ENCODE results near the gene APOA4.
"Not testable (repeated sequence)": the region's sequence is repeated elsewhere in the genome, so short reads cannot be mapped to it uniquely, and the experiment has no call there.

APOA4 gene

DNA sequence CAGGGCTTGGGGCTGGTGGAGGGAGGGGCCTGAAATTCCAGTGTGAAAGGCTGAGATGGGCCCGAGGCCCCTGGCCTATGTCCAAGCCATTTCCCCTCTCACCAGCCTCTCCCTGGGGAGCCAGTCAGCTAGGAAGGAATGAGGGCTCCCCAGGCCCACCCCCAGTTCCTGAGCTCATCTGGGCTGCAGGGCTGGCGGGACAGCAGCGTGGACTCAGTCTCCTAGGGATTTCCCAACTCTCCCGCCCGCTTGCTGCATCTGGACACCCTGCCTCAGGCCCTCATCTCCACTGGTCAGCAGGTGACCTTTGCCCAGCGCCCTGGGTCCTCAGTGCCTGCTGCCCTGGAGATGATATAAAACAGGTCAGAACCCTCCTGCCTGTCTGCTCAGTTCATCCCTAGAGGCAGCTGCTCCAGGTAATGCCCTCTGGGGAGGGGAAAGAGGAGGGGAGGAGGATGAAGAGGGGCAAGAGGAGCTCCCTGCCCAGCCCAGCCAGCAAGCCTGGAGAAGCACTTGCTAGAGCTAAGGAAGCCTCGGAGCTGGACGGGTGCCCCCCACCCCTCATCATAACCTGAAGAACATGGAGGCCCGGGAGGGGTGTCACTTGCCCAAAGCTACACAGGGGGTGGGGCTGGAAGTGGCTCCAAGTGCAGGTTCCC lies 6.5 kb upstream of the APOA4 start, which contains the start of gene APOC3:
Gene APOC3 (plus strand): TSS at position 383 of the 659 bp plus-strand sequence. CDS start 676 bp downstream, outside the sequence.
- no peak for DNase-seq (ENCODE audit: low spot score)

- no peak for DNase-seq (ENCODE audit: low spot score)
Measured at GRCh38 chr11:116828632-116829524, 5.8 kb upstream of the APOA4 start.

DNA sequence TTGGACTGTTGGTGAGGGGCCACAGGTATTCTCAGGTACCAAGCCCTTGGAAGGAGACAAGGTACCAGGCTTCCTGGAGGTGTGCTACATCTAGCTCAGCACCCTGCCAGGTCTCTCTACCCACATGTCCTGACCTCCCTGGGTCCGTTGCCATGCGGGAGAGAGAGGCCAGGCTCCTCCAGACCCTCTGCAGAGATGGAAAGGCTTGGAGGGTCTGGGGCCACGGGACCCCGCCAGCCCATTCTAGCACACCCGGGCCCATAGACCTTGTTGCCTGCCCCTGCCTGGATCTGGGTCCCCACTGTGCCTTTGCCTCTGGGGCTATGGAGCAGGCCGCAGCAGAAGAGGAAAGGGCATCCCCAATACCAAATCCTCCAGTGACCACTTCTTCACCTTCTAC lies 4.4 kb upstream of the APOA4 start:
- no peak for DNase-seq (ENCODE audit: low spot score)

GRCh38 chr11:116826751-116827431 lies 3.8 kb upstream of the APOA4 start:
- no peak for DNase-seq (ENCODE audit: low spot score)

GRCh38 chr11:116825854-116826750 lies 3.0 kb upstream of the APOA4 start:
- no peak for DNase-seq (ENCODE audit: low spot score)

GRCh38 chr11:116825434-116825833 lies 2.3 kb upstream of the APOA4 start:
- DNase-seq (ENCODE audit: low spot score): no peak

DNA sequence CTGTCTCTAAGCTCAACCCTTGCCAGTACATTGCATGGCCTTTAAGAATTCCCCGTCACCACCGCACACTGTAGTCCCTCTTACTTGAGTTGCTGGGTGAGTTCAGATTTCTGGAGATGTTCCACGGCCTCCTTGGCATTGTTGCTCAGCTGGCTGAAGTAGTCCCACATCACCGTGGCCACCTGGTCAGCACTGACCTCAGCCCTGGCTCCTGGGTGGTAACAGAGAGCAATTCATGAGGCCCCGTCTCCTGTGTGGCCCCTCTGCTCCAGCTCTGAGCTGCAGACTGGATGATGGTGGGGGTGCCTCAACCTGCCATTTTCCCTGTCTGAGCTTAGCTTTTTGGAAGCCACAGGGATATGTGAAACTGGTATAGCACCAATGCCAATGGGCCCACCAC lies 529 bp downstream of the APOA4 start:
- no peak for DNase-seq (ENCODE audit: low spot score)

GRCh38 chr11:116821050-116821918 lies 1.8 kb downstream of the APOA4 start:
- no peak for DNase-seq (ENCODE audit: low spot score)

DNA sequence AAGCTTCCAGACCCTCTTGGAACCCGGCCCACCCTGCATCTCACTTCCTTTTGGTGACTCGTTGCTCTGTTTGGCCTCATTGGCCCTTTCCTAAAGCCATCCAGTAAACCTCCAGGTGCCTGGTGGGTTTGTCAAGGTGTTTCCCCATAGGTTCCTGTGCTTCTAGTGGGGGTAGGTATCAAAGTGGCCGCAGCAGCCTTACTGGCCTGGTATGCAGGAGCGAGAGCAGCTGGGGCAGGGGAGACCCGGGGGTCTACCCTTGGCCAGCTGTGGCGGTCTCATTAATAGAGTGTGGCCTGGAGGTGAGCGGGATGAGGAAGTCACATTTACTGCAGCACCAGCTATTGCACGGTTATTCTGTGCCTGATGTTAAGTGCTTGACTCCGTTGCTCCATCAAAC lies 4.1 kb downstream of the APOA4 start:
- DNase-seq (ENCODE audit: low spot score): no peak

- DNase-seq (ENCODE audit: low spot score): no peak
Measured at GRCh38 chr11:116814502-116814901, 8.6 kb downstream of the APOA4 start.

GRCh38 chr11:116813781-116814471 lies 9.2 kb downstream of the APOA4 start:
- no peak for DNase-seq (ENCODE audit: low spot score)

GRCh38 chr11:116813170-116813569 lies 9.9 kb downstream of the APOA4 start:
- no peak for DNase-seq (ENCODE audit: low spot score)

DNA sequence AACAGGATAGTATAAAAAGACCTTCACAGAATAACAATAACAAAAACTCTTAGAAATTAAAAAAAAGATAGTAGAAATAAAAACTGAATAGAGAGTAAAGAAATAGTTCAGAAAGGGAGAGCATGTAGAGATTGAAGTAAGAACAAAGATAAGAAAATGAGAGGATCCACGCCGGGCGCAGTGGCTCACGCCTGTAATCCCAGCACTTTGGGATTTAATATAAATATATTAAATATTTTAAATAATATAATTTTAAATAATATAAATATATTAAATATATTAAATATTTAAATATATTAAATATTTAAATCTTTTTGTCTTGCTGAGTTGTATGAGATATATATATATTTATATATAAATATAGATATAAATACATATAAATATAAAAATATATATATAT lies 11.0 kb downstream of the APOA4 start:
- no peak for DNase-seq (ENCODE audit: low spot score)

GRCh38 chr11:116811194-116811593 lies 11.9 kb downstream of the APOA4 start:
- DNase-seq (ENCODE audit: low spot score): no peak

GRCh38 chr11:116808262-116809175 lies 14.6 kb downstream of the APOA4 start:
- no peak for DNase-seq (ENCODE audit: low spot score)

DNA sequence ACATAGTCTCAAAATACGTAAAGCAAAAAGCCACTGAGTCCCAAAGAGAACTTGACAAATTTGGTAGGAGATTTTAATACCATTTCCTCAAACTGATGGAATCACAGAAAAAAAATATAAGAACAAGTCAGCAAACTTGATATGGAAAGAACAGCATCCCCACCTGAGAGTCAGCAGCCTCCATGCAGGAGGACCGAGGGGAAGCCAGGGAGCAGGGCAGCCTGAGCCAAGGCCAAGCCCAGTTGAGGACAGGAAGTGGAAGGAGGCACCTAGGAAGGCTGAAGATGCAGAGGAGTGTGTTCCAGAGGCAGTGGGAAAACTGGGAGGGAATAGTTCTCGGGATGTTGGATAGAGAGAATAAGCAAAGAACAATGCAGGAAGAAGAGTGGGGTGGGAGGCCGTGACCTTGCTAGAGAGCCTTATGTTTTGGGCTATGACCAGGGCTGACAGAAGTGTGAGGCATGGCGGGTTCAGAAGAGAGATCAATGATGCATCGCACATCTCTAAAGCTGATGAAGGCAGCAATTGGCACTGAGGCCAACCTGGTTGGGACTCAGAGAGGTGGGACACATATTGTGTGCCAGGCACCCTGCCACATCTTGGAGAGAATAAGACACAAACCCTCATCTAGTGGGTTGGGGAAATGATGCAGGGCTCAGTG lies 15.4 kb downstream of the APOA4 start:
- no peak for DNase-seq (ENCODE audit: low spot score)

- DNase-seq (ENCODE audit: low spot score): no peak
Measured at GRCh38 chr11:116804001-116804400, 19.1 kb downstream of the APOA4 start.

- not testable (repeated sequence) for DNase-seq (ENCODE audit: low spot score)
Measured at GRCh38 chr11:116801662-116802061, 21.4 kb downstream of the APOA4 start.
